ENCODE data around the gene VASN.

GRCh38 chr16:4390266-4391260 is 18.9 kb downstream of the VASN start:
- TF ChIP-seq CTCF (conservative IDR thresholded peaks at IDR 0.05) (no peak), EZH2 (IDR thresholded peaks at IDR 0.05; ENCODE audit: low read depth) (no peak)
